ENCODE measurements around the gene EPHA7. TPM values are rescaled to one million over a fixed set of nuclear protein-coding genes. Genes with fewer than 3 reads are reported as not detected.

The EPHA7 gene
- total RNA-seq, 2 donors from 2014 or later, result 2.5 to 5.5 TPM

- Mint-ChIP-seq H3K4me3 (no peak overlapping the region), H3K4me1 (peaks cover 16% of the 10 kb centered on the region), H3K27me3 (ENCODE audit: insufficient read depth) (no peaks in the 10 kb centered on the region)
These were observed 118.7 kb downstream of the EPHA7 start for GRCh38 chr6:93300661-93301060.

DNA sequence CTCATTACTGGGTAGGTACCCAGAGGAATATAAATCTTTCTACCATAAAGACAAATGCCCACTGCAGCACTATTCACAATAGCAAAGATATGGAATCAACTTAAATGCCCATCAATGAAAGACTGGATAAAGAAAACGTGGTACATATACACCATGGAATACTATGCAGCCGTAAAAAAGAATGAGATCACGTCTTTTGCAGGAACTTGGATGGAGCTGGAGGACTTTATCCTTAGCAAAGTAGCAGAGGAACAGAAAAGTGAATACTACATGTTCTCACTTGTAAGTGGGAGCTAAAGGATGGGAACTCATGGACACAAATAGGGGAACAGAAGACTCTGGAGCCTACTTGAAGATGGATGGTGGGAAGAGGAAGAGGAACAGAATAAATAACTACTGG, 119.7 kb downstream of the EPHA7 start:
- no peak for DNase-seq
- Histone ChIP-seq H3K4me1 (ENCODE audit: control insufficient read depth, insufficient read depth, low read length) (peaks cover 3% of the 10 kb centered on the region), H3K36me3 (ENCODE audit: control insufficient read depth, insufficient read depth, low read length) (no peaks in the 10 kb centered on the region), H3K9ac (ENCODE audit: extremely low read depth, low read length, poor library complexity, severe bottlenecking) (no peak overlapping the region), H3K27me3 (ENCODE audit: control insufficient read depth, insufficient read depth, low read length, poor library complexity, severe bottlenecking) (no peaks in the 10 kb centered on the region), H3K4me3 (ENCODE audit: low read length) (no peak overlapping the region), H3K9me3 (ENCODE audit: control insufficient read depth, low read length) (peaks cover 4% of the 10 kb centered on the region), H3K27ac (ENCODE audit: low read depth, low read length) (no peak overlapping the region)
- no peak overlapping the region for H3K4me3 Mint-ChIP-seq
- H3K27me3 Mint-ChIP-seq (ENCODE audit: insufficient read depth), result no peaks in the 10 kb centered on the region
- no peak overlapping the region for H3K27ac Mint-ChIP-seq
- H3K4me1 Mint-ChIP-seq, result peaks cover 12% of the 10 kb centered on the region
- H3K36me3 Mint-ChIP-seq (ENCODE audit: low read depth), result no peaks in the 10 kb centered on the region
- TF ChIP-seq, protein P1, sequence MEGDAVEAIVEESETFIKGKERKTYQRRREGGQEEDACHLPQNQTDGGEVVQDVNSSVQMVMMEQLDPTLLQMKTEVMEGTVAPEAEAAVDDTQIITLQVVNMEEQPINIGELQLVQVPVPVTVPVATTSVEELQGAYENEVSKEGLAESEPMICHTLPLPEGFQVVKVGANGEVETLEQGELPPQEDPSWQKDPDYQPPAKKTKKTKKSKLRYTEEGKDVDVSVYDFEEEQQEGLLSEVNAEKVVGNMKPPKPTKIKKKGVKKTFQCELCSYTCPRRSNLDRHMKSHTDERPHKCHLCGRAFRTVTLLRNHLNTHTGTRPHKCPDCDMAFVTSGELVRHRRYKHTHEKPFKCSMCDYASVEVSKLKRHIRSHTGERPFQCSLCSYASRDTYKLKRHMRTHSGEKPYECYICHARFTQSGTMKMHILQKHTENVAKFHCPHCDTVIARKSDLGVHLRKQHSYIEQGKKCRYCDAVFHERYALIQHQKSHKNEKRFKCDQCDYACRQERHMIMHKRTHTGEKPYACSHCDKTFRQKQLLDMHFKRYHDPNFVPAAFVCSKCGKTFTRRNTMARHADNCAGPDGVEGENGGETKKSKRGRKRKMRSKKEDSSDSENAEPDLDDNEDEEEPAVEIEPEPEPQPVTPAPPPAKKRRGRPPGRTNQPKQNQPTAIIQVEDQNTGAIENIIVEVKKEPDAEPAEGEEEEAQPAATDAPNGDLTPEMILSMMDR (conservative IDR thresholded peaks at IDR 0.05), result no peak
- no peaks in the 10 kb centered on the region for H3K9me3 Mint-ChIP-seq
- 63% methylated on average over 3 of the region's 3 CpGs for WGBS, 2 experiments (ENCODE audit: insufficient coverage in 1 of 2, insufficient read length in 1 of 2)

More at GRCh38 chr6:93300661-93301060, 118.7 kb downstream of the EPHA7 start:
- H3K9ac ChIP-seq (ENCODE audit: extremely low read depth, low read length, poor library complexity, severe bottlenecking), result no peak overlapping the region
- H3K36me3 ChIP-seq (ENCODE audit: control insufficient read depth, insufficient read depth, low read length), result no peaks in the 10 kb centered on the region
- TF ChIP-seq, protein P1 (conservative IDR thresholded peaks at IDR 0.05), result no peak
- H3K27me3 ChIP-seq (ENCODE audit: control insufficient read depth, insufficient read depth, low read length, poor library complexity, severe bottlenecking), result no peaks in the 10 kb centered on the region
- no peaks in the 10 kb centered on the region for H3K36me3 Mint-ChIP-seq (ENCODE audit: low read depth)
- no peak for DNase-seq
- H3K9me3 ChIP-seq (ENCODE audit: control insufficient read depth, low read length), result peaks cover 4% of the 10 kb centered on the region
- WGBS, 2 experiments (ENCODE audit: insufficient coverage in 1 of 2, insufficient read length in 1 of 2), result 99 to 100% methylated on average over 2 to 3 of the region's 3 CpGs
- H3K27ac Mint-ChIP-seq, result no peak overlapping the region
- no peak overlapping the region for H3K27ac ChIP-seq (ENCODE audit: low read depth, low read length)
- H3K4me1 ChIP-seq (ENCODE audit: control insufficient read depth, insufficient read depth, low read length), result peaks cover 3% of the 10 kb centered on the region
- H3K4me3 ChIP-seq (ENCODE audit: low read length), result no peak overlapping the region
- H3K9me3 Mint-ChIP-seq, result no peaks in the 10 kb centered on the region

- Mint-ChIP-seq H3K27ac (no peak overlapping the region), H3K9me3 (no peaks in the 10 kb centered on the region), H3K36me3 (ENCODE audit: low read depth) (no peaks in the 10 kb centered on the region), H3K27me3 (ENCODE audit: insufficient read depth) (no peaks in the 10 kb centered on the region), H3K4me1 (peaks cover 4% of the 10 kb centered on the region), H3K4me3 (no peak overlapping the region)
- Histone ChIP-seq H3K9ac (ENCODE audit: extremely low read depth, low read length, poor library complexity, severe bottlenecking) (no peak overlapping the region), H3K4me1 (ENCODE audit: control insufficient read depth, insufficient read depth, low read length) (no peaks in the 10 kb centered on the region), H3K36me3 (ENCODE audit: control insufficient read depth, insufficient read depth, low read length) (no peaks in the 10 kb centered on the region), H3K4me3 (ENCODE audit: low read length) (no peak overlapping the region), H3K27ac (ENCODE audit: low read depth, low read length) (no peak overlapping the region), H3K27me3 (ENCODE audit: control insufficient read depth, insufficient read depth, low read length, poor library complexity, severe bottlenecking) (no peaks in the 10 kb centered on the region), H3K9me3 (ENCODE audit: control insufficient read depth, low read length) (peaks cover 4% of the 10 kb centered on the region)
- TF ChIP-seq, protein P1 (conservative IDR thresholded peaks at IDR 0.05), result no peak
- DNase-seq, result no peak
These were observed 123.7 kb downstream of the EPHA7 start for GRCh38 chr6:93295631-93296030.
